Fibroblast of pulmonary artery (primary cell): ENCODE data around the gene FXYD2.

ENCODE experiments used
- DNase-seq: peaks from one replicate; pipeline ENCODE4 v3.0.0-alpha.2; 2010; ENCODE audit warnings: low read depth
- H3K4me3 ChIP-seq: replicated peaks from 2 replicates; pipeline ENCODE4 v1.5.1; 2011; ENCODE audit warnings: low read depth, mild to moderate bottlenecking, control low read depth, low read length, moderate library complexity
- CTCF ChIP-seq: IDR thresholded peaks from 2 replicates; pipeline ENCODE4 v1.5.1; 2011; ENCODE audit warnings: mild to moderate bottlenecking, control low read depth, low read length, inconsistent platforms; ENCODE audit errors: missing control alignments

FXYD2 gene

GRCh38 chr11:117835576-117835975 lies 11.0 kb upstream of the FXYD2 start:
- DNase-seq, result no peak
- H3K4me3 ChIP-seq, result no peak overlapping the region
- no peak for TF ChIP-seq CTCF

- H3K4me3 ChIP-seq, result no peak overlapping the region
- no peak for TF ChIP-seq CTCF
- no peak for DNase-seq
Measured at GRCh38 chr11:117834838-117835443, 10.4 kb upstream of the FXYD2 start.

- TF ChIP-seq CTCF, result no peak
- no peak for DNase-seq
- H3K4me3 ChIP-seq, result no peak overlapping the region
Measured at GRCh38 chr11:117834068-117834810, 9.7 kb upstream of the FXYD2 start.

GRCh38 chr11:117833401-117833891 lies 8.9 kb upstream of the FXYD2 start:
- no peak for DNase-seq
- no peak for TF ChIP-seq CTCF
- H3K4me3 ChIP-seq, result no peak overlapping the region

GRCh38 chr11:117832511-117832910 lies 8.0 kb upstream of the FXYD2 start:
- DNase-seq, result no peak
- H3K4me3 ChIP-seq, result no peak overlapping the region
- TF ChIP-seq CTCF, result no peak

GRCh38 chr11:117831661-117832415 lies 7.3 kb upstream of the FXYD2 start:
- H3K4me3 ChIP-seq, result no peak overlapping the region
- DNase-seq, result no peak
- TF ChIP-seq CTCF, result no peak
